KMS-11 (cell line): ENCODE results near the gene NOL4L.

Experiments
- H2AFZ ChIP-seq: fragments of 200-600 bp; sonication (generic); 2 replicates; pipeline ENCODE4 v1.6.1; 2016; ENCODE audit warnings: antibody characterized with exemption, mixed run types, low read depth
- H3K27ac ChIP-seq: fragments of 200-600 bp; sonication (generic); 2 replicates; pipeline ENCODE4 v1.6.1; 2016; ENCODE audit warnings: mild to moderate bottlenecking, mixed run types
- H3K27me3 ChIP-seq: fragments of 200-600 bp; sonication (generic); 2 replicates; pipeline ENCODE4 v1.6.1; 2017; ENCODE audit warnings: mild to moderate bottlenecking, low read depth, mixed run types, moderate library complexity; ENCODE audit not compliant: insufficient read depth
- H3K36me3 ChIP-seq: fragments of 200-600 bp; sonication (generic); 2 replicates; pipeline ENCODE4 v1.6.1; 2017; ENCODE audit warnings: mild to moderate bottlenecking, mixed run types; ENCODE audit not compliant: insufficient read depth
- H3K4me1 ChIP-seq: fragments of 200-600 bp; sonication (generic); 2 replicates; pipeline ENCODE4 v1.6.1; 2016; ENCODE audit warnings: mild to moderate bottlenecking, low read depth, mixed run types; ENCODE audit not compliant: poor library complexity, severe bottlenecking
- H3K4me2 ChIP-seq: fragments of 200-600 bp; sonication (generic); 2 replicates; pipeline ENCODE4 v1.7.0; 2016; ENCODE audit warnings: mild to moderate bottlenecking, mixed run types
- H3K4me3 ChIP-seq: fragments of 200-600 bp; sonication (generic); IDR thresholded peaks from 2 replicates; pipeline ENCODE4 v1.6.1; 2017; ENCODE audit warnings: low read depth, low read length, mixed read lengths; ENCODE audit not compliant: insufficient read depth
- H3K79me2 ChIP-seq: fragments of 200-600 bp; sonication (generic); 2 replicates; pipeline ENCODE4 v1.6.1; 2016; ENCODE audit warnings: low read depth, mixed run types; ENCODE audit not compliant: insufficient read depth
- H3K9ac ChIP-seq: fragments of 200-600 bp; sonication (generic); 2 replicates; pipeline ENCODE4 v1.6.1; 2016; ENCODE audit warnings: mild to moderate bottlenecking, mixed run types
- H4K20me1 ChIP-seq: fragments of 200-600 bp; sonication (generic); 2 replicates; pipeline ENCODE4 v1.6.1; 2016; ENCODE audit warnings: mild to moderate bottlenecking, mixed run types; ENCODE audit not compliant: insufficient read depth
- TF ChIP-seq, protein P1 (sequence below): fragments of 200-600 bp; sonication (generic); conservative IDR thresholded peaks from 2 replicates; pipeline ENCODE4 v1.6.1; 2017; ENCODE audit warnings: low read depth, mild to moderate bottlenecking, antibody characterized with exemption, low read length, moderate library complexity, mixed read lengths

The NOL4L gene

DNA sequence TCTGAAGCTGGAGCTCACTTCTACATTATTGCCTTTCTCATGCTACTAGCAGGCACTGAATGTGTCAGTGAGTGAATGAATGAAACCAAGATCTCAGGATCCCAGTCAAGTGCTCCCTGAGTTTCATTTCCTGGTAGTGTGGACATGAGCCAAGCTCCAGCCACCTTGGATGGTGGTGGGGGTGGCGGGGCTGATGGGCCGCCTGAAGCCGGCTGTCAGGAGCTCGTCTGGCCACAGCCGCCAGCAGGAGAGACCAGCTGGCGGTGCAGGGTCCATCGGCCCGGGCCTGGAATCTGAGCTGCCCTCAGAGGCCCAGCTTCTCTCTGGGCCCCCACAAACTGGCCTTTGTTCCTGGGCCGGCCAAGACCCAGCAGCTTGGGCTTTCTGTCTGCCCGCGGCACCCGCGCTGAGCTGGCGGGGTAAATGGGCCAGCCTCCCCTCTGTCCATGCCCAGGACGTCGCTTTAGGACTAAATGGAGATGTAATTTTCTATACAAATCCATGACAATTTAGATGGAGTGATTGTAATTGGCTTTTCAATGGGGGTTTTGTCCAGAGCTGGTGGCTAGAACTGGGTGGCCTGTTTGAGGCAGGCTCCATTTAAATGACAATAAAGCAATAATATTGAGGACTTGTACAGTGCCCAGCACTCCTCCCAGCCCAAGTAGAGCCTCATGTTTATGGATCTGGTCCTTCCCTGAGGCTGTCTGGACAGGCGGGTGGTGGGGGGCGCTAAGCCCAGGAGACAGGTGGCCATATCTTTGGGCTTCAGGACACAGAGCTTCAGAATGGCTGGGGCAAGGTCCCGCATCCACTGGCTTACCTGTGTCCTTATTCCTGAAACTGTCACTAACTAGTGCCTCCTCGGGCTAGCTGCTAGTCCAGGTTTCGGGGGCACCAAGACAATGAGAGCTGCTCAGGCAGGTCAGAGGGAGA is 43.5 kb downstream of the NOL4L start:
- Histone ChIP-seq H3K9ac (no peak overlapping the region), H3K4me2 (no peak overlapping the region), H3K79me2 (no peaks in the 10 kb centered on the region; the same call in 1 of the 2 replicates), H2AFZ (no peak overlapping the region), H3K36me3 (no peaks in the 10 kb centered on the region), H4K20me1 (no peaks in the 10 kb centered on the region), H3K4me1 (peaks cover 30% of the 10 kb centered on the region), H3K27ac (no peak overlapping the region), H3K27me3 (no peaks in the 10 kb centered on the region), H3K4me3 (no peak overlapping the region)
- TF ChIP-seq, protein P1, sequence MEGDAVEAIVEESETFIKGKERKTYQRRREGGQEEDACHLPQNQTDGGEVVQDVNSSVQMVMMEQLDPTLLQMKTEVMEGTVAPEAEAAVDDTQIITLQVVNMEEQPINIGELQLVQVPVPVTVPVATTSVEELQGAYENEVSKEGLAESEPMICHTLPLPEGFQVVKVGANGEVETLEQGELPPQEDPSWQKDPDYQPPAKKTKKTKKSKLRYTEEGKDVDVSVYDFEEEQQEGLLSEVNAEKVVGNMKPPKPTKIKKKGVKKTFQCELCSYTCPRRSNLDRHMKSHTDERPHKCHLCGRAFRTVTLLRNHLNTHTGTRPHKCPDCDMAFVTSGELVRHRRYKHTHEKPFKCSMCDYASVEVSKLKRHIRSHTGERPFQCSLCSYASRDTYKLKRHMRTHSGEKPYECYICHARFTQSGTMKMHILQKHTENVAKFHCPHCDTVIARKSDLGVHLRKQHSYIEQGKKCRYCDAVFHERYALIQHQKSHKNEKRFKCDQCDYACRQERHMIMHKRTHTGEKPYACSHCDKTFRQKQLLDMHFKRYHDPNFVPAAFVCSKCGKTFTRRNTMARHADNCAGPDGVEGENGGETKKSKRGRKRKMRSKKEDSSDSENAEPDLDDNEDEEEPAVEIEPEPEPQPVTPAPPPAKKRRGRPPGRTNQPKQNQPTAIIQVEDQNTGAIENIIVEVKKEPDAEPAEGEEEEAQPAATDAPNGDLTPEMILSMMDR, result no peak

DNA sequence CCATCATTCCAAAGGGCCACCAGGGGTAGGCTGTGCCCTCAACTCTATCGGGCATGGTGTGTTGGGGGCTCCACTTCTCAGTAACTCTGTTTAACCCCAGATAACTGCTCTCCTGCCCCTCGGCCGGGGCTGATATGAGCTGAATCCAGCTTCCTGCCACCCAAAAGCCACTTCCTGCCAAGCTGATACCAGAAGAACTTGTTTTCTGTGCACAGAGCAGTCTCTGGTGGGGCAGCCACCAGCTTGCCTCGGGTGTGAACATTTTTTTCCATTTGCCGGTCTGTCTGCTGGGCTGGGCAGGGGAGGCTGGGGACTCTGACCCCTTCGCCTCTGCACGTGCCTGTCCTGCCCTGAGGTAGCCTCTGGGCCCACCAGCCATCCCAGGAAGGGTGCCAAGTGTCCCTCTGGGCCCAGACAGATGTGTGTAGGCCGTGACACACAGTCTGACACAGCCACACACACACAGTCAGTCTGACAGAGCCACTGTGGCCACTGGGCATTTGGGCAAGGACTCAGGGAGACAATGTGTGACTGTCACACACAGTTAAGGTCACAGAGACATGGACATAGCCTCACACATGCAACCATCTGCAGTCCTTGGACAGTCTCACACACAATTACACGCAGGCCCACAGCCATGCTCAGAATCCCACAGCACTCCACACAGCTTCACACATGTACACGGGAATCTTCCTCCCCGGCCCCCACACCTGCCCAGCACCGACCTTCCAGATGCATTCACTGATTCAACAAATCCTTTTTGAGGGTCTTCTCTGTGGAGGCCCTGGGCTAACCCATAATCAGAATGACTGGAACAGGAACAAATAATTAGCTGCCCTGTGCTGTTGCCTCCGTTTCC is 45.1 kb downstream of the NOL4L start:
- no peaks in the 10 kb centered on the region; the same call in 1 of the 2 replicates for H3K79me2 ChIP-seq
- H4K20me1 ChIP-seq, result no peaks in the 10 kb centered on the region
- TF ChIP-seq, protein P1, result no peak
- no peaks in the 10 kb centered on the region for H3K36me3 ChIP-seq
- peak overlapping the region; percentile 53 for H3K27ac ChIP-seq
- no peak overlapping the region for H3K4me3 ChIP-seq
- H3K9ac ChIP-seq, result no peak overlapping the region; the same call in 1 of the 2 replicates
- peak overlapping the region; percentile 65 for H3K4me2 ChIP-seq
- H3K27me3 ChIP-seq, result no peaks in the 10 kb centered on the region
- peak overlapping the region; percentile 50 for H2AFZ ChIP-seq
- H3K4me1 ChIP-seq, result peaks cover 41% of the 10 kb centered on the region

DNA sequence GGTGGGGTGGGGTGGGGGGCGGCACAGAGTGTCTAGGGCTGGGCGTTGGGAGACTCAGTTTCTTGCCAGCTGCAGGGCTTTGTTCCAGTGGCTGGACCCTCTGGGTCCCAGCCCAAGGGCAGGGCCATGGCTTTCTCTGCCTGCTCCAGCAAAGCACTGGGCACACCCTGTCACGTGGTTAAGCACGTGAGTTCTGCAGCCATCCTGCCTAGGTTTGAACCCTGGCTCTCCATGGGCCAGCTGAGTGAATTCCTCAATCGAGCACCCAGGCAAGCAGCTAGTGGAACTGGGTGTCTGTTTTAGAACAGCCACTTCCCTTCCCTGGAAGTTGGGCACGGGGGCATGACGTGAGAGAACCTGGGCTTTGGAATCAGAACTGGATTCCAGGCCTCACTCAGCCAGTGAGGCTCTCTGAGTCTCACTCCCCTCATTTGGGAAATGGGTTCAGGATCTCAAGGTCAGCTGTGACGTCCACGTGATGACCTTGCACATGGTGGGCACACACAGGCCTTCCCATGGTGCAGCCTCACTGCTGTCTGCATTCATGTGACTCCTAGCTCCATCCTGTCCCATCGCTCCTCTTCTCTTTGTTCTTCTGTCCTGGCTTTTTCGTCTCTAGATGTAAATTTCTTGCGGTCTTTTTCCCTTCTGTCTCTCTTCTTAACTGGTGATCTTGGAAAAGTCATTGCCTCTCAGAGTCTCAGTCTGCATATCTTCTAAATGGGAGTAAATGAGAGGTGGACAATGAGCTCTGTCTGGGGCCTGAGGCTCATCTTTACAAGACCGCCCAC is 45.9 kb downstream of the NOL4L start:
- no peak overlapping the region; the same call in 1 of the 2 replicates for H3K9ac ChIP-seq
- H2AFZ ChIP-seq, result peak overlapping the region; percentile 50
- no peaks in the 10 kb centered on the region for H3K36me3 ChIP-seq
- no peaks in the 10 kb centered on the region for H3K27me3 ChIP-seq
- TF ChIP-seq, protein P1, result no peak
- H4K20me1 ChIP-seq, result no peaks in the 10 kb centered on the region
- no peaks in the 10 kb centered on the region; the same call in 1 of the 2 replicates for H3K79me2 ChIP-seq
- peaks cover 49% of the 10 kb centered on the region for H3K4me1 ChIP-seq
- H3K27ac ChIP-seq, result peak overlapping the region; percentile 53
- H3K4me3 ChIP-seq, result no peak overlapping the region
- peak overlapping the region; percentile 65 for H3K4me2 ChIP-seq

DNA sequence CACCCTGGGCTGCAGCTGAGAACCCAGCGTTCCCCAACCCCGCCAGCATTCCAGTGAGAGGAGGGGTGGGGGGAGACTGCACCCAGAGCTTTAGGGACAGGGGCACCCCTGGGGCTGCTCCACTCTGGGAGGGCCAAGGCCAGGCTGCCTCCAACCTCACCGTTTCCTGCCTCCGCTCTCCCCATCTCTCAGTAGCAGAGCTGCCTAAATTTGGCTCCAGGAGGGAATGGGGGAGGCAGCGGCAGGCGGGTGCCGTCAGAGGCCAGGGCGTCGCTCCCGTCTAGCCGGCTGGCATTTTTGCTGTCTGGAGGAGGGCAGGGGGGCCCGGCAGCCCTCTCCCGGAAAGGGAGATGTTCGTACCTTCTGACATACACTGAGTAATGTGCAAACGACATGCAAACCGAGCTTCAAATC is 46.6 kb downstream of the NOL4L start:
- Histone ChIP-seq H3K4me3 (no peak overlapping the region), H3K79me2 (no peaks in the 10 kb centered on the region; the same call in 1 of the 2 replicates), H3K27me3 (no peaks in the 10 kb centered on the region), H2AFZ (no peak overlapping the region), H3K36me3 (no peaks in the 10 kb centered on the region), H3K9ac (no peak overlapping the region), H4K20me1 (no peaks in the 10 kb centered on the region), H3K27ac (no peak overlapping the region), H3K4me2 (no peak overlapping the region), H3K4me1 (peaks cover 55% of the 10 kb centered on the region)
- TF ChIP-seq, protein P1, result no peak
